ENCODE data around the gene CCDC24.

DNA sequence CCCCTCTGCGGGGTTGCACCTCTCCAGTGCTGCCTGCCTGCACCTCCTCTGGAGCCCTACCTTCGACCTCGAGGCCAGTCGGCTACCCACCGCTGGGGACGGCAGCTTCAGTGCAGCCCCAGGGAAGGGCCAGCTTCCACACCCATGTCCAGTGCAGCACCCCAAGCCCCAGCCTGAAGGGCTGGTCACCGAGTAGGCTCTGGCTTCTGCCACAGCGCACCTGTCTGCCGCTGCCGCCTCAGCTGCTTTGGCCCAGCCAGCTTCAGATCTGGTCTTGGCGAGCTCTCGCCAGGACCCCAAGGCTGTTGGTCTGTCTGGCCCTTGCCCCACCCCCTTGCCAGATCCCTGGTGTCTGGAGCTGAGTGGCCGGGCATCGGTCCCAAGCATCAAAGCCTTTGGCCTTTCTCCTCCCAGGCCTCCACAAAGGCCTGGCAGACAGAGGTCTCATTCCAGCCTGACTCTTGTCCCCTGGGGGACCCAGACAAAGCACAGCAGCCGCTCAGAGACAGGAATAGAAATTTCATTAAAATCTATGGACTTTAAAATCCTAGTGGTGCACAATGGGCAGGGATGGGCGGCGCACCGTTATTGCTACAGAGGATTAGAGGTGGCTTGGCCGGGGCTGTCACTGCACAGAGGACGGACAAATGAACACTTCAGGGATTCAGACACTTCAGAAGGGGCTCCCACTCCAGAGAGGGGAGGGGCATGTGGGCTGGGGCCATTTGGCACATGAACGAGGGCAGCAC lies 4.8 kb downstream of the CCDC24 start:
- TF ChIP-seq, protein P1, sequence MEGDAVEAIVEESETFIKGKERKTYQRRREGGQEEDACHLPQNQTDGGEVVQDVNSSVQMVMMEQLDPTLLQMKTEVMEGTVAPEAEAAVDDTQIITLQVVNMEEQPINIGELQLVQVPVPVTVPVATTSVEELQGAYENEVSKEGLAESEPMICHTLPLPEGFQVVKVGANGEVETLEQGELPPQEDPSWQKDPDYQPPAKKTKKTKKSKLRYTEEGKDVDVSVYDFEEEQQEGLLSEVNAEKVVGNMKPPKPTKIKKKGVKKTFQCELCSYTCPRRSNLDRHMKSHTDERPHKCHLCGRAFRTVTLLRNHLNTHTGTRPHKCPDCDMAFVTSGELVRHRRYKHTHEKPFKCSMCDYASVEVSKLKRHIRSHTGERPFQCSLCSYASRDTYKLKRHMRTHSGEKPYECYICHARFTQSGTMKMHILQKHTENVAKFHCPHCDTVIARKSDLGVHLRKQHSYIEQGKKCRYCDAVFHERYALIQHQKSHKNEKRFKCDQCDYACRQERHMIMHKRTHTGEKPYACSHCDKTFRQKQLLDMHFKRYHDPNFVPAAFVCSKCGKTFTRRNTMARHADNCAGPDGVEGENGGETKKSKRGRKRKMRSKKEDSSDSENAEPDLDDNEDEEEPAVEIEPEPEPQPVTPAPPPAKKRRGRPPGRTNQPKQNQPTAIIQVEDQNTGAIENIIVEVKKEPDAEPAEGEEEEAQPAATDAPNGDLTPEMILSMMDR (IDR thresholded peaks at IDR 0.05 in 8 of 11, conservative IDR thresholded peaks at IDR 0.05 in 3 of 11) = no peak
- no peak for TF ChIP-seq POLR2A (IDR thresholded peaks at IDR 0.05)
- TF ChIP-seq POLR2AphosphoS5 (IDR thresholded peaks at IDR 0.05) = no peak
